Activated B cell treated with CpG ODN at 0.5 μM for 24 hours (primary cell): ENCODE data around the gene INS. TPM values are rescaled to one million over a fixed set of nuclear protein-coding genes. Genes with fewer than 3 reads are reported as not detected.

Source experiments
- ATAC-seq: fragments of 200-7000 bp; cut with Tn5 transposase; one replicate; pipeline ENCODE4 v1.10.0; 2021; ENCODE audit warnings: low read depth, mild to moderate bottlenecking, moderate library complexity
- CTCF ChIA-PET: fragments of 350-600 bp; sonication (Branson Sonifier 250); formaldehyde crosslinking; loops from one replicate; lab custom pipeline; 2021; ENCODE audit warnings: antibody characterized with exemption; lab: Charles Lee
- POLR2A ChIA-PET: fragments of 350-600 bp; sonication (Branson Sonifier 250); formaldehyde crosslinking; loops from one replicate; lab custom pipeline; 2021; ENCODE audit warnings: antibody characterized with exemption; lab: Charles Lee
- DNase-seq: peaks from one replicate; pipeline ENCODE4 v3.0.0; 2022
- H3K27ac Mint-ChIP-seq: one replicate; pipeline ENCODE4 v1.8.0; 2020; ENCODE audit warnings: mixed read lengths
- H3K27me3 Mint-ChIP-seq: one replicate; pipeline ENCODE4 v1.8.0; 2021; ENCODE audit warnings: mixed read lengths
- H3K36me3 Mint-ChIP-seq: one replicate; pipeline ENCODE4 v1.8.0; 2021; ENCODE audit warnings: low read depth, mixed read lengths
- H3K4me1 Mint-ChIP-seq: one replicate; pipeline ENCODE4 v1.8.0; 2021; ENCODE audit warnings: mixed read lengths
- H3K4me3 Mint-ChIP-seq: one replicate; pipeline ENCODE4 v1.8.0; 2020; ENCODE audit warnings: mild to moderate bottlenecking, mixed read lengths
- H3K9me3 Mint-ChIP-seq: one replicate; pipeline ENCODE4 v1.8.0; 2020; ENCODE audit warnings: mixed read lengths
- CTCF ChIP-seq: fragments of 200-600 bp; IDR thresholded peaks from one replicate; pipeline ENCODE4 v1.8.0; 2022; ENCODE audit warnings: antibody characterized with exemption, mild to moderate bottlenecking
- intact Hi-C: fragments of 100-400 bp; cut with micrococcal nuclease; formaldehyde crosslinking; loops from one replicate; pipeline ENCODE4 v1.15.1; 2024
- total RNA-seq: library from RNA; stranded (reverse); gene quantifications from 2 replicates; pipeline ENCODE4 v1.2.3, GENCODE V29; 2022

Gene INS
- total RNA-seq, 1 donor from 2014 or later, result not detected

DNA sequence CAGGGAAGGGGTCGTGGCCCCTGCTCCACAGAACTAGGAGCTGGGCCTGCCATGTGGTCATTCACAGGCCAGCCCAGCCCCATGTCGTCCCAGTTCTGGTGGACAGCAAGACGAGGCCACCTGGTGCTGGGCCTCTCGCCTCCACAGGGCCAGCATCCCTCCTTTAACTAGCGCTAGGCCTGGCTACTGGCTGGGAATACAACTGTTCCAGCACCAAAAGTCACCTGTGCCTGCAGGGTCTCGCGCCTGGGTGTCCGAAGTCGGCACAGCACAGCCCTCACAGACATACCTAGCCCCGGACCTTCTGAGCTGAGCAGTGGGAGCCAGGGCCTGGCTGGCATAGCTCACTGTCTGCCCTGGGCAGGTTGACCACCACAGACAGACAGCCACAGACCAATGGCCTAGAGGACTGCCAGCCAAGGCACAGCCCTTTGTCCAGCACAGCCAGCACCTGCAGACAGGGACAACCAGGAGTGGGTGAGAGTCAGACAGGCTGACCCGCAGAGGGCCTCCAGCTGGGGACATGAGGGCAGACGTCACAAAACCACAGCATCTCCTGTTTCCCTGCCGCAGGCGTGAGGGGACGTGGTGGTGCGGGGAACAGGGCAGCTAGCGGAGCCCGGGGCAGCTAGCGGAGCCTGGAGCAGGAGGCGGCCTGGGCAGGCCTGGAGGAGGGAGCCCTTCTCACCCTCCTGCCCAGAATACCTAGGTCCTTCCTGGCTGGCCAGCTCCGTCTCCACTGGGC lies 37.8 kb upstream of the INS start:
- H3K27me3 Mint-ChIP-seq, result peaks cover 10% of the 10 kb centered on the region
- no peaks in the 10 kb centered on the region for H3K36me3 Mint-ChIP-seq
- H3K27ac Mint-ChIP-seq, result no peak overlapping the region
- no peak for DNase-seq
- peaks cover 6% of the 10 kb centered on the region for H3K4me1 Mint-ChIP-seq
- H3K4me3 Mint-ChIP-seq, result no peak overlapping the region
- ChIA-PET CTCF (interaction anchor here (1.1 to 3.8 kb wide), 4 partner anchors 101 to 222 kb away, joined by 3 to 30 read pairs (median 16); no protein-coding TSS in a partner anchor), POLR2A (interaction anchor here (0.6 to 1.6 kb wide), 3 partner anchors 101 to 298 kb away, joined by 3 to 4 read pairs (median 3); no protein-coding TSS in a partner anchor)
- TF ChIP-seq CTCF, result no peak
- no peak for ATAC-seq
- intact Hi-C loops, result loop anchor here (10.0 kb wide), 1 partner anchor 686 kb away; the partner anchor contains the start of gene CDKN1C
- peaks cover 3% of the 10 kb centered on the region for H3K9me3 Mint-ChIP-seq

- Mint-ChIP-seq H3K4me3 (no peak overlapping the region), H3K27me3 (peaks cover 10% of the 10 kb centered on the region), H3K36me3 (no peaks in the 10 kb centered on the region), H3K27ac (no peak overlapping the region), H3K4me1 (peaks cover 6% of the 10 kb centered on the region), H3K9me3 (peaks cover 3% of the 10 kb centered on the region)
- ChIA-PET POLR2A (interaction anchor here (1.6 kb wide), 1 partner anchor 107 kb away, joined by 4 read pairs; no protein-coding TSS in a partner anchor), CTCF (interaction anchor here (0.9 to 3.8 kb wide), 5 partner anchors 72 to 223 kb away, joined by 3 to 30 read pairs (median 14); partner anchors contain the start of gene ASCL2)
- DNase-seq, result no peak
- intact Hi-C loops, result loop anchor here (1.0 to 10.0 kb wide), 6 partner anchors 67 to 687 kb away; partner anchors contain the start of genes ASCL2 and CDKN1C
- no peak for TF ChIP-seq CTCF
- ATAC-seq, result no peak
Measured at GRCh38 chr11:2197771-2198520, 36.9 kb upstream of the INS start.

- CTCF ChIA-PET, result interaction anchor here (0.9 to 3.8 kb wide), 4 partner anchors 73 to 223 kb away, joined by 4 to 30 read pairs (median 16); partner anchors contain the start of gene ASCL2
- peaks cover 10% of the 10 kb centered on the region for H3K27me3 Mint-ChIP-seq
- peaks cover 3% of the 10 kb centered on the region for H3K9me3 Mint-ChIP-seq
- TF ChIP-seq CTCF, result peak; percentile 31
- intact Hi-C loops, result loop anchor here (1.0 to 10.0 kb wide), 6 partner anchors 68 to 688 kb away; partner anchors contain the start of genes ASCL2 and CDKN1C
- H3K4me3 Mint-ChIP-seq, result no peak overlapping the region
- H3K4me1 Mint-ChIP-seq, result peaks cover 6% of the 10 kb centered on the region
- POLR2A ChIA-PET, result interaction anchor here (1.6 kb wide), 1 partner anchor 108 kb away, joined by 4 read pairs; no protein-coding TSS in a partner anchor
- peak; percentile 97 for ATAC-seq
- DNase-seq, result peak; percentile 61
- no peaks in the 10 kb centered on the region for H3K36me3 Mint-ChIP-seq
- peak overlapping the region; percentile 9 for H3K27ac Mint-ChIP-seq
Measured at GRCh38 chr11:2196970-2197770, 36.2 kb upstream of the INS start.

DNA sequence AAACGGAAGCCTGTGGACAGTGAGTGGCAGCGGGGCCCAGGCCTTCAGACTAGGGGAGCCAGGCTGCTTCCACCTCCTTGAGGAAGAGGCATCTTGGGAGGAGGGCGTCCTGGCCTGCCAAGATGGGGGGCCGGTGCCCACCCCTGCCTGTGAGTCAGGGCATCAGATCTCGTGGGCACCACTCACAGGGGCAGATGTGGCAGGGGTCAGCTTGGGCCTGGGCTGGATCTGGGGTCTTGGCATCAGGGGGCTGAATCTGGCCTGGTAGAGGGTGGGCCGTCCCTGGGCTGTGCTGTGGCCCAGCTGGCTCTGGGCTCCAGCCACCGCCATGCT lies 34.7 kb upstream of the INS start:
- CTCF ChIA-PET, result interaction anchor here (6.8 kb wide), 1 partner anchor 225 kb away, joined by 47 read pairs; no protein-coding TSS in a partner anchor
- DNase-seq (no peak), ATAC-seq (no peak)
- Mint-ChIP-seq H3K4me3 (no peak overlapping the region), H3K4me1 (peaks cover 17% of the 10 kb centered on the region), H3K9me3 (no peaks in the 10 kb centered on the region), H3K36me3 (no peaks in the 10 kb centered on the region), H3K27me3 (peaks cover 12% of the 10 kb centered on the region), H3K27ac (no peak overlapping the region)
- POLR2A ChIA-PET, result no interaction called here
- TF ChIP-seq CTCF, result no peak
- intact Hi-C loops, result loop anchor here (1.0 to 10.0 kb wide), 3 partner anchors 69 to 689 kb away; partner anchors contain the start of gene CDKN1C
